NCI-H2081 treated with DMSO at 0.1 percent for 48 hours (cell line): ENCODE results near the gene ANKRD42.

Source experiments
- DNase-seq: peaks from one replicate; lab custom pipeline; 2025; lab: John Stamatoyannopoulos, UW

ANKRD42 gene

GRCh38 chr11:83287631-83288030, 94.1 kb downstream of the ANKRD42 start:
- DNase-seq: no peak

- DNase-seq: no peak
Observed at GRCh38 chr11:83292709-83293456, 99.4 kb downstream of the ANKRD42 start.

DNA sequence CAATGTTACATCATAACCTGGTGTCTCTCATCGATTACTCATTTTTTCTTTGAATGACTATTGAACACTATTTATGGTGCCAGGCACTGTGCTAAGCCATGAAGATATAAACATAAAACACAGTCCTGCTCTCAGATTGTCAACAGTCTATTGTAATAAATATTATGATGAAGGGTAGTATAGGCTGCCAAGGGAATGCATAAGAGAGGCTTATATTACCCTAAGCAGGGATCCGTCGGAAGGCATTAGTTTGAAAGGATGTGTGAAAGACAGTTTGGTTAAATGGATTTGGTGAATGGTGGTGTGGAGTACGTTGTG, 99.9 kb downstream of the ANKRD42 start:
- no peak for DNase-seq

- DNase-seq: no peak
Observed at GRCh38 chr11:83294208-83294607, 100.7 kb downstream of the ANKRD42 start.
